HG03439 (cell line): ENCODE data around the gene HERC4.
A peak's percentile ranks its signal among the peaks of the same experiment; 100 is the strongest.
"Not testable (repeated sequence)": the region's sequence is repeated elsewhere in the genome, so short reads cannot be mapped to it uniquely, and the experiment has no call there.

Experiments
- ATAC-seq: cut with Tn5 transposase; IDR thresholded peaks from one replicate; pipeline ENCODE4 v1.9.1; 2021; ENCODE audit warnings: mild to moderate bottlenecking, moderate library complexity; ENCODE audit not compliant: unreplicated experiment

The HERC4 gene

DNA sequence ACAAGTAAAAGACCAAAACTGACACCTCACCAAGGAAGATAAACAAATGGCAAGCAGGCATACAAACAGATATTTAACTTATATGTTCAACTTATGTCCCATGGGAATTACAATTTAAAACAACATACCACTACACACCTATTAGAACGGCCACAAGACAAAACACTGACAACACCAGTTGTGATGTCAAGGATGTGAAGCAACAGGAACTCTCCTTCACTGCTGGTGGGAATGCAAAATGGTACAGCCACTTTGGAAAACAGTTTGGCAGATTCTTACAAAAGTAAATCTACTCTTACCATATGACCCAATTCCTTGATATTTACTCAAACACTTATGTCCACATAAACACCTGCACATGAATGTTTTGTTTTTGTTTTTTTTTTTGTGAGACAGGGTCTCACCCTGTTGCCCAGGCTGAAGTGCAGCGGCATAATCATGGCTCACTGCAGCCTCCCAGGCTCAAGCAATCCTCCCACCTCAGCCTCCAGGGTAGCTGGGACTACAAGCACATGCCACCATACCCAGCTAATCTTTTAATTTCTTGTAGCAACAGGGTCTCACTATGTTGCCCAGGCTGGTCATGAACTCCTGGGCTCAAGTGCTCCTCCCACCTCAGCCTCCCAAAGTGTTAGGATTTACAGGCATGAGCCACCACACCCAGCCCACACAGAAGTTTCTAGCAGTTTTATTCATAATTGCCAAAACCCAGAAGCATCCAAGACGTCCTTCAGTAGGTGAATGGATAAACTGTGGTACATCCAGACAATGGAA, 27.3 kb downstream of the HERC4 start:
- no peak for ATAC-seq

DNA sequence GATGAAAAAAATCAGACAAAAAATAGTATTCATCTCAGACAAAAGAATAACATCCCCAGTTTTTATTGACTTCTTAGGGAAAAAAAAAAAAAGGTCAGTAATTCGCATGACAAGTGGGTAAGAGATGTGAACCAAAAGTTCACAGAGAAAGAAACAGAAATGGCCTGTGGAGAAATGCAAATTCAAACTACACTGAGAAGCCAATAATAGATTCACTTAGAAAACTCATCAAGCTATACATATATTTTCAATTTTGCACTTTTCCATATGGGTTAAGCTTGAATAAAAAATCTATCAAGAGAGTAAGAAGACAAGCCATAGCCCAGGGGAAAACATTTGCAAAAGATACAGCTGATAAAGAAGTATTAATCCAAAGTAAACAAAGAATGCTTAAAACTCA, 28.0 kb downstream of the HERC4 start:
- peak; percentile 42 for ATAC-seq

DNA sequence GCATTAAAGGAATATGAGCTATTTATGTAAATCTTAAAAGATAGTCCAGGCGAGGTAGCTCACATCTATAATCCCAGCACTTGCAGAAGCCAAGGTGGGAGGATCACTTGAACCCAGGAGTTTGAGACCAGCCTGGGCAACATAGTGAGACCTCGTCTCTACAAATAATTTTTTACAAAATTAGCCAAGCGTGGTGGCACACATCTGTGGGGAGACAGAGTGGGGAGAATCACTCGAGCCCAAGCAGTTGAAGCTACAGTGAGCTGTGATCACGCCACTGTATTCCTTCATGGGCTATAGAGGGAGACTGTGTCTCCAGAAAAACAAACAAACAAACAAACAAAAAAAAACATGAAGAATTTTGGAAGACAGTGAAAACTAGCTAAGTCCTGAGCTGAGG, 28.4 kb downstream of the HERC4 start:
- no peak for ATAC-seq

GRCh38 chr10:68043030-68043429, 32.1 kb downstream of the HERC4 start:
- ATAC-seq: no peak

DNA sequence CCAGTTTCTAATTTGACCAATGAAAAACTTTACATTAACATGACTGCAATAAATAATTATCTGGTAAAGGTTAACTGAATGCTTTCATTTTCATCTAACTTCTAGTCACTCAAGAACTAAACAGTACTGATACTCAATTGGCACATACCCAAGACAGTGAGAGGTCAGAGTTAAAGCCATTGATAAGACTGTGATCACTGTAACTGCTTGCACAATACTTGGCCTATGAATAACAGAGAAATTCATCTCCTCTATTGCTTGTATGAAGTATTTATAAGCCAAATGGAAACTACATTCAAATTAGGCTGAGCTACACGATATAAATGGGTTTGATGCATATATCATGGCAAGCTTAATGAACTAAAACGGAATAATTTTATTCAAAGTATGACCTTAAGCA, 43.0 kb downstream of the HERC4 start:
- ATAC-seq: no peak

DNA sequence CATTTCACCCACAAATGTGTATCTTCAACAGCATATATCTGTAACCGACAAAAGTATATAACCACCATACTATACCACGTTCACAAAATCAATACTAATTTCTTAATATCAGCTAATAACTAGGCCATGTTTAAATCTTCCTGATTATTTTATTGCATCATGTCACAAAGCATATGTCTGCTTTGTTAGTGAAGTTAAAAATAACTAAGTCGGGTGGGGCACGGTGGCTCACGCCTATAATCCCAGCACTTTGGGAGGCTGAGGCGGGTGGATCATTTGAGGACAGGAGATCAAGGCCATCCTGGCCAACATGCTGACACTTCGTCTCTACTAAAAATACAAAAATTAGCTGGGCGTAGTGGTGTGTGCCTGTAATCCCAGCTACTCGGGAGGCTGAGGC, 47.7 kb downstream of the HERC4 start:
- ATAC-seq: no peak

GRCh38 chr10:68023292-68023691, 51.8 kb downstream of the HERC4 start:
- ATAC-seq: no peak

- not testable (repeated sequence) for ATAC-seq
Measured at GRCh38 chr10:68022324-68022723, 52.8 kb downstream of the HERC4 start.

DNA sequence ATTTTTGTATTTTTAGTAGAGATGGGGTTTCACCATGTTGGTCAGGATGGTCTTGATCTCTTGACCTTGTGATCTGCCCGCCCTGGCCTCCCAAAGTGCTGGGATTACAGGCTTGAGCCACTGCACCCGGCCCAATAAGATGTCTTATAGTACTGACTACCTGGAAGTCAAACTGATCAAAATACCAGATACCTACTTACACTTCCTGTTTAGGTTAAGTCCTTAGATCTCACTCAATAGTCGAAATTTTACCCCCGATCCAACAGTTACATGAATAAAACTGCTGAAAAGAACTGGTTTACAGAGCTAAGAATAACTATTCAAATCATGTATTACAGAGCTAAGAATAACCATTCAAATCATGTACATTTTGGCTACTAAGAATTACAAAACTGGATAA, 58.6 kb downstream of the HERC4 start:
- not testable (repeated sequence) for ATAC-seq

DNA sequence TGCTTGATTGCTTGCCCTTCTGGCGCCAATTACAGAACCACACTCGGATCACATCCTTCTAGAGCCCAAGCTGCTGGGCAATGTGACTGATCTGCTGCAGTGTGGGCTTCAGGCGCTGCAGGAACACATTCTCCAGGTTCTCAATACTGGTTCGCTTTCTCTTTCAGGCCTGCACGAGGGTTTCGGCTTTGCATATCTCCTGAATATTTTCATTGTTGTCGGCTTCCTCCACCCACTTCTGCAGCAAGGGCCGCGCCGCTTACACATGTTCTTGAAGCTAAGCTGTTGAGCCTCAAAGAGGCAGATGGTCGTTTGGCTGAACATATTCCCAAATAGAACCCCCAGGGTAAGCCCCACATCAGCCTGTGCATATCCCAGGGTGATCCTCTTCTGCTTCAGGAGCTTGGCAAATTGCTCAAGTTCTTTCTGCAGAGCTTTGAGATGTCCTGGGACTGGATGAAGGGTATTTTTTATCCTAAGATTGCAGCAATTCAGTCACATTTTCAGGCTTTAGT, 64.6 kb downstream of the HERC4 start:
- ATAC-seq: no peak

GRCh38 chr10:68007356-68007755, 67.7 kb downstream of the HERC4 start:
- no peak for ATAC-seq

- ATAC-seq: no peak
Measured at GRCh38 chr10:68001539-68001938, 73.5 kb downstream of the HERC4 start.

DNA sequence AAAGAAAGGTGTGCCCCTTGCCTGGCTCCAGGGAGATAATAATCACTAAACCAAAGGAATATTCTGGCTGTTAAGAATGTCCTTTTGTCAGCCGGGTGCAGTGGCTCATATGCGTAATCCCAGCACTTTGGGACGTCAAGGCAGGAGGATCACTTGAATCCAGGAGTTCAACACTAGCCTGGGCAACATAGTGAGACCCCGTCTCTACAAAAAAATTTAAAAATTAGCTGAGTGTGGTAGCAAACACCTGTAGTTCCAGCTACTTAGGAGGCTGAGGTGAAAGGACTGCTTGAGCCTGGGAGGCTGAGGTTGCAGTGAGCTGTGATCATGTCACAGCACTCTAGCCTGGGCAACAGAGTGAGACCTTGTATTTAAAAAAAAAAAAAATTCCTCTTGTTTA, 74.1 kb downstream of the HERC4 start:
- no peak for ATAC-seq

GRCh38 chr10:67990093-67990492, 85.0 kb downstream of the HERC4 start:
- ATAC-seq: no peak

DNA sequence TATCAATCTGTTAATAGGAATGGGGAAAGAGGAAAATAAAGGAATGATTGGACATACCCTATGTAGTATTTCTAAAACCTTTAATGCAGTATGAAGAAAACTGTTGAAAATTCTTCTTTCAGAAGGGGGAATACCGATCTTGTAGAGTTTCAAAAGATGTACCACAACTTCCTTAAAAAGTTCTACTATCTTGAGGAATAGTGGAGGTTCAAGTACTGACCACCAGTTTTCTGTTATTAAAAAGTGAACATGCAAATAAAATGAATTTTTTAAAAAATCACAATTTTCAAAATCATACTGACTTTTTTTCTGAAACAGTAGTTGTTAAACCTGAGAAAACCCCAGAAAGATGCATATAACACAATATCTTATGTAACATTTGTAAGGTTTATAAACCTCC, 86.5 kb downstream of the HERC4 start:
- no peak for ATAC-seq

DNA sequence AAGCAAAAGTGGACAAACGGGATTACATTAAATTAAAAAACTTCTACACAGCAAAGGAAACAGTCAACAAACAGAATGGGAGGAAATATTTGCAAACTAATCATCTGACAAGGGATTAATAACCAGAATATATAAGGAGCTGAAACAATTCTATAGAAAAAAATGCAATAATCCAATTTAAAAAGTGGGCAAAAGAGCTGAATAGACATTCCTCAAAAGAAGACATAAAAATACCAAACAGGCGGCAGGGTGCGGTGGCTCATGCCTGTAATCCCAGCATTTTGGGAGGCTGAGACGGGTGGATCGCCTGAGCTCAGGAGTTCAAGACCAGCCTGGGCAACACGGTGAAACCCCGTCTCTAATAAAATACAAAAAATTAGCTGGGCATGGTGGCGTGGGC, 92.5 kb downstream of the HERC4 start:
- ATAC-seq: not testable (repeated sequence)

- no peak for ATAC-seq
Measured at GRCh38 chr10:67978749-67979148, 96.3 kb downstream of the HERC4 start.

DNA sequence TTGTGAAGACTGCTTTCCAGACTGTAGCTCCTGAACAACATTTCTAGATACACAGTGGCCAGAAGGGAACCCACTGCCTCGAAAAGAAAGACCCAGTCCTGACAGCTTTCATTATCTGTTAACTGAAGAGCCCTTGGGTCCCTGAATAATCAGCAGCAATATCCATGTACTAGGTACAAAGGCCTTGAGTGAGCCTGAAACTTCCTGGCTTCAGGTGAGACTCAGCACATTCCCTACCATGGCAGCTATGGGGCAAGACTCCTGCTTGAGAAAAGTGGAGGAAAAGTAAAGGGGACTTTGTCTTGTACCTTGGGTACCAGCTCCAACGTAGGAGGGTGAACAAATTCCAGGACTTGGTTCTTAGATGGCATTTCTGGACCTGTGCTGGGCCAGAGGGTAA, 97.8 kb downstream of the HERC4 start:
- ATAC-seq: no peak

DNA sequence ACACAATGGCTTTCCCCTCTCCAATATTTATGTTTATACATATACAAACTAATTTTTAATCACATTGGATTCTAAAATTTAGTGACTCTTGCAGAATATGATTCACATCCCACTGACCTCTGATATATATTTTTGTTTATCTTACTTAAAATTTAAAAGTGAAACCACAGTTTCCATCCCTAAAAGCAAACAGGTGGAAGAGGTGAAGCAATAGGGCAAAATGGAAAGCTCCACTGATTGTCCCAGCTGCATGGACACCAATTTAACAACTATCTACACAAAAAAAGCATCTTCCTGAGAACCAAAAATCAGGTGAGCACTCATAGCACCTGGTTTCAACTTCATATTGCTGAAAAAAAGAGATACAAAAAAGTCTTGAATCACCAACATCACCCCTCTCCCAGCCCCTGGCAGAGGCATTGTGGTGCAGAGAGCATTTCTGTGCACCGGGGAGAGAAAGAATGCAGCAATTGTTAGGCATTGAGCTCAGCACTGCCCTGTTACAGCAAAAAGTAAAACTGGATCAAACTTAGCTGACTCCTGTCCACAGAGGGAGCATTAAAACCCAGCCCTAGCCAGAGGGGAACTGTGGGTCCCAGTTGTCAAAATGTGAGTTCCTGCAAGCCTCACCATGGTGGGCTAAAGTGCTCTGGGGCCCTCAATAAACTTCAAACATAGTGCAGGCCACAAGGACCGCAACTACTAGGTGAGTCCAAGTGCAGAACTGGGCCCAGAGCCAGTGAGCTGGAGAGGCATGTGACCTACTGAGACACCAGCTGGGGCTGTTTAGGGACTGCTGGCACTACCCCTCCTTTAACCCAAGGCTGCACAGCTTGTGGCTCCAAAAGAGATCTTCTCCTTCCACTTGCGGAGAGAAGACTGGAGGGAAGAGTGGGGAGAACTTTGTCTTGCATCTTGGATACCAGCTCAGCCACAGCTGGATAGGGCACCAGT, 98.5 kb downstream of the HERC4 start:
- no peak for ATAC-seq

DNA sequence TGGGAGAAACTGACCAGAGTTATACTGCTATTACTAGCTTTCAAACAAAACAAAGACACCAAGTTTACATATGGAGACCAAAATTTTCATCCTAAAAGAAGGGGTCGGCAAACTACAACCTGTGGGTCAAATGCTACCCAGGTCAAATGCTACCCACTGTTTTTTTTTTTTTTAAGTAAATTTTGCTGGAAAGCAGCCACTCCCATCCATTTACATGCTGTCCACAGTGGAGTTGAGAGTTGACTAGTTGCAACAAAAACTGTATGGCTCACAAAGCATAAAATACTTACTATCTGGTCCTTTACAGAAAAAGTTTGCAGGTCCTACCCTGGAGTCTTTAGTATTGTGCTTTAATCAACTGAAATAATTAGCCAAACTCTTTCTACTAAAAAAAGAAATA, 99.2 kb downstream of the HERC4 start:
- no peak for ATAC-seq

GRCh38 chr10:67971311-67971710, 103.8 kb downstream of the HERC4 start:
- no peak for ATAC-seq

DNA sequence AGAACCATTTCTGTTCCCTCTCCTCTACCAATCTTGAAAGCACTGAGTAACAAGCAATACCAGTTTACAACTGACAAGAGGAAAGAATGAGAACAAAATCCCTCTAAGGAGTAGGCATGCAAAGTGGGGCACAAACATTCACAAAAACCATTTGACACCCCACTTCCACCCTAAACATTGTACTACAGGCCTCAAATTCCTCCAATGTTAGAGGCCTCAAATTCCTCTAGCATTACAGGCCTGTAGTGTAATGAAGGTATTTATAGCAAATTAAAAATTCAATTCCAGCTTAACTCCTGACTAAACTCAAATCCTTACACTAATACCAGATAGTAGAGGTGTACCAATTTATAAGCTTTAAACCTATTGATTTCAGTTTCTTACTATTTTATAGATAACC, 105.2 kb downstream of the HERC4 start:
- ATAC-seq: no peak
